ENCODE results near the gene RUNX1. TPM values are rescaled to one million over a fixed set of nuclear protein-coding genes. Genes with fewer than 3 reads are reported as not detected.

The RUNX1 gene
- total RNA-seq, 1 donor from 2014 or later: 0.47 TPM

- peaks cover 1% of the 10 kb centered on the region for H3K9me3 Mint-ChIP-seq (ENCODE audit: unreplicated experiment)
- DNase-seq: no peak
- H3K27ac Mint-ChIP-seq (ENCODE audit: unreplicated experiment): no peak overlapping the region
- no peak for TF ChIP-seq CTCF (IDR thresholded peaks at IDR 0.05; ENCODE audit: partially characterized antibody, unreplicated experiment)
- peaks cover 4% of the 10 kb centered on the region for H3K4me1 Mint-ChIP-seq (ENCODE audit: low read depth, unreplicated experiment)
- peaks cover 2% of the 10 kb centered on the region for H3K27me3 Mint-ChIP-seq (ENCODE audit: unreplicated experiment)
- H3K36me3 Mint-ChIP-seq (ENCODE audit: unreplicated experiment): no peaks in the 10 kb centered on the region
- H3K4me3 Mint-ChIP-seq (ENCODE audit: unreplicated experiment): no peak overlapping the region
These were observed 107.9 kb downstream of the RUNX1 start for GRCh38 chr21:34941162-34941561.

- TF ChIP-seq CTCF (IDR thresholded peaks at IDR 0.05; ENCODE audit: partially characterized antibody, unreplicated experiment): no peak
- Mint-ChIP-seq H3K4me3 (ENCODE audit: unreplicated experiment) (no peak overlapping the region), H3K27ac (ENCODE audit: unreplicated experiment) (no peak overlapping the region), H3K27me3 (ENCODE audit: unreplicated experiment) (no peaks in the 10 kb centered on the region), H3K9me3 (ENCODE audit: unreplicated experiment) (peaks cover 1% of the 10 kb centered on the region), H3K36me3 (ENCODE audit: unreplicated experiment) (no peaks in the 10 kb centered on the region), H3K4me1 (ENCODE audit: low read depth, unreplicated experiment) (peaks cover 6% of the 10 kb centered on the region)
- no peak for DNase-seq
These were observed 109.3 kb downstream of the RUNX1 start for GRCh38 chr21:34939673-34940331.

- Mint-ChIP-seq H3K9me3 (ENCODE audit: unreplicated experiment) (peaks cover 1% of the 10 kb centered on the region), H3K4me1 (ENCODE audit: low read depth, unreplicated experiment) (peaks cover 6% of the 10 kb centered on the region), H3K4me3 (ENCODE audit: unreplicated experiment) (no peak overlapping the region), H3K27ac (ENCODE audit: unreplicated experiment) (no peak overlapping the region), H3K36me3 (ENCODE audit: unreplicated experiment) (no peaks in the 10 kb centered on the region), H3K27me3 (ENCODE audit: unreplicated experiment) (no peaks in the 10 kb centered on the region)
- no peak for TF ChIP-seq CTCF (IDR thresholded peaks at IDR 0.05; ENCODE audit: partially characterized antibody, unreplicated experiment)
- no peak for DNase-seq
These were observed 110.9 kb downstream of the RUNX1 start for GRCh38 chr21:34938089-34938764.

DNA sequence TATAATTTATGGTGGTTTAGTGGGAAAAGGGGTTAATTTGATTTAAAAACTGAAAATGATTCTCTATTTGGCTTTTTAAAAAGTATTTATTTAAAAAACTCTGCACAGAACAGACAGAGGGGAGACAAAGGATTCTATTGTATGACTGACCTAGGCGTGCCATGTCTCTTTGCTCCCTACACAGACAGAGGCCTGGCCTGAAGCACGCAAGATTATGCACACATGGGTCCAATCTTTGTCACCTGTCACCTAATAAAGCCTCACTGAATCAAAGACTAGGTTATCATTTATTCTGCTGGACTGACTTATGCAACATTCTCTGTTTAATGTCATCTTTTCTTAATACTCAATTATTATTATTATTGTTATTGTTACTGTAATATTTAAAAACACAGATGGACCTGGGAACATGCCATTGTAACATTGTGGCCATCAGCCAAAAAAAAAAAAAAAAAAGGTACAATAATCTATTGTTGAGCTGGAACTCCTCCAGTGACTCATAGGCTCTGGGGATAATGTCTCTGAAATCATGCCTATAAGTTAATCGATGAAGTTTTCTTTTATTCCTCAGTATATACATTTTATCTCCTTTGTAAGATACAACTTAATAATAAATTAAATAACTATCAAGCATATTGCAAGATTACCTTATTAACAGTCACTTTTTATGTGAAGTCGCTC, 112.1 kb downstream of the RUNX1 start:
- H3K36me3 Mint-ChIP-seq (ENCODE audit: unreplicated experiment): no peaks in the 10 kb centered on the region
- no peak overlapping the region for H3K4me3 Mint-ChIP-seq (ENCODE audit: unreplicated experiment)
- TF ChIP-seq CTCF (IDR thresholded peaks at IDR 0.05; ENCODE audit: partially characterized antibody, unreplicated experiment): no peak
- peaks cover 6% of the 10 kb centered on the region for H3K4me1 Mint-ChIP-seq (ENCODE audit: low read depth, unreplicated experiment)
- H3K27ac Mint-ChIP-seq (ENCODE audit: unreplicated experiment): no peak overlapping the region
- H3K27me3 Mint-ChIP-seq (ENCODE audit: unreplicated experiment): no peaks in the 10 kb centered on the region
- no peak for DNase-seq
- peaks cover 1% of the 10 kb centered on the region for H3K9me3 Mint-ChIP-seq (ENCODE audit: unreplicated experiment)

- TF ChIP-seq CTCF (IDR thresholded peaks at IDR 0.05; ENCODE audit: partially characterized antibody, unreplicated experiment): no peak
- Mint-ChIP-seq H3K4me3 (ENCODE audit: unreplicated experiment) (no peak overlapping the region), H3K9me3 (ENCODE audit: unreplicated experiment) (peaks cover 1% of the 10 kb centered on the region), H3K27me3 (ENCODE audit: unreplicated experiment) (no peaks in the 10 kb centered on the region), H3K27ac (ENCODE audit: unreplicated experiment) (no peak overlapping the region), H3K4me1 (ENCODE audit: low read depth, unreplicated experiment) (peaks cover 6% of the 10 kb centered on the region), H3K36me3 (ENCODE audit: unreplicated experiment) (no peaks in the 10 kb centered on the region)
- peak; percentile 19 for DNase-seq
These were observed 112.7 kb downstream of the RUNX1 start for GRCh38 chr21:34936371-34936789.

Data from glutamatergic neuron (in vitro differentiated cells).